ENCODE data around the gene RPL13. TPM values are rescaled to one million over a fixed set of nuclear protein-coding genes. Genes with fewer than 3 reads are reported as not detected.

Gene RPL13
- total RNA-seq, 4 donors from 2014 or later: 3,190 to 3,814 (median 3,321) TPM

- WGBS, 2 donors (ENCODE audit: low coverage in 1 of 2): 96% methylated on average over 17 of the region's 17 CpGs; no CpG with 5 or more reads in 1 of the 2 donors
- Histone ChIP-seq H3K27me3 (no peaks in the 10 kb centered on the region), H3K36me3 (peaks cover 0 to 42% (median 11%) of the 10 kb centered on the region in 4 donors), H3K9me3 (no peaks in the 10 kb centered on the region), H3K27ac (no peak overlapping the region), H3K4me3 (no peak overlapping the region), H3K4me1 (peaks cover 0 to 20% (median 12%) of the 10 kb centered on the region in 4 donors)
- intact Hi-C loops (cut with DNase I; ENCODE audit: low total_unique reads) (no loop called here), in situ Hi-C loops (cut with MboI; ENCODE audit: low pct_ligation_motif_present in 1 of 4, low pct_unique_long_range_greater_than_20kb in 1 of 4, low sequenced_read_pairs in 3 of 4) (no loop called here)
- TF ChIP-seq POLR2A (IDR thresholded peaks at IDR 0.05) (no peak), CTCF (IDR thresholded peaks at IDR 0.05) (no peak), EP300 (IDR thresholded peaks at IDR 0.05; ENCODE audit: low read depth) (no peak), POLR2AphosphoS5 (IDR thresholded peaks at IDR 0.05) (no peak)
- no peak for DNase-seq
These were observed 13.2 kb upstream of the RPL13 start for GRCh38 chr16:89547291-89547690.

GRCh38 chr16:89547860-89548259 lies 12.6 kb upstream of the RPL13 start:
- H3K9me3 ChIP-seq: no peaks in the 10 kb centered on the region
- WGBS, 2 donors (ENCODE audit: low coverage in 1 of 2): 94 to 97% methylated on average over 3 to 20 of the region's 20 CpGs
- peaks cover 0 to 43% (median 13%) of the 10 kb centered on the region in 4 donors for H3K36me3 ChIP-seq
- no peak overlapping the region for H3K4me3 ChIP-seq
- no peaks in the 10 kb centered on the region for H3K27me3 ChIP-seq
- TF ChIP-seq POLR2A (IDR thresholded peaks at IDR 0.05): no peak
- TF ChIP-seq POLR2AphosphoS5 (IDR thresholded peaks at IDR 0.05): no peak
- TF ChIP-seq CTCF (IDR thresholded peaks at IDR 0.05): no peak
- no peak for TF ChIP-seq EP300 (IDR thresholded peaks at IDR 0.05; ENCODE audit: low read depth)
- DNase-seq: no peak
- in situ Hi-C loops (cut with MboI; ENCODE audit: low pct_ligation_motif_present in 1 of 4, low pct_unique_long_range_greater_than_20kb in 1 of 4, low sequenced_read_pairs in 3 of 4) (no loop called here), intact Hi-C loops (cut with DNase I; ENCODE audit: low total_unique reads) (no loop called here)
- peaks cover 0 to 20% (median 12%) of the 10 kb centered on the region in 4 donors for H3K4me1 ChIP-seq
- H3K27ac ChIP-seq: no peak overlapping the region

GRCh38 chr16:89548344-89549006 lies 12.0 kb upstream of the RPL13 start:
- H3K9me3 ChIP-seq: no peaks in the 10 kb centered on the region
- intact Hi-C loops (cut with DNase I; ENCODE audit: low total_unique reads): no loop called here
- no peak overlapping the region for H3K27ac ChIP-seq
- TF ChIP-seq POLR2AphosphoS5 (IDR thresholded peaks at IDR 0.05) (no peak), CTCF (IDR thresholded peaks at IDR 0.05) (no peak), EP300 (IDR thresholded peaks at IDR 0.05; ENCODE audit: low read depth) (no peak), POLR2A (IDR thresholded peaks at IDR 0.05) (no peak)
- peaks cover 0 to 20% (median 12%) of the 10 kb centered on the region in 4 donors for H3K4me1 ChIP-seq
- H3K4me3 ChIP-seq: no peak overlapping the region
- H3K27me3 ChIP-seq: no peaks in the 10 kb centered on the region
- no peak for DNase-seq
- peaks cover 0 to 43% (median 15%) of the 10 kb centered on the region in 4 donors for H3K36me3 ChIP-seq
- in situ Hi-C loops (cut with MboI; ENCODE audit: low pct_ligation_motif_present in 1 of 4, low pct_unique_long_range_greater_than_20kb in 1 of 4, low sequenced_read_pairs in 3 of 4): no loop called here
- WGBS, 2 donors (ENCODE audit: low coverage in 1 of 2): 90 to 93% methylated on average over 3 to 28 of the region's 28 CpGs

- Histone ChIP-seq H3K27ac (no peak overlapping the region), H3K27me3 (no peaks in the 10 kb centered on the region), H3K9me3 (no peaks in the 10 kb centered on the region), H3K4me3 (no peak overlapping the region), H3K36me3 (peaks cover 0 to 43% (median 18%) of the 10 kb centered on the region in 4 donors), H3K4me1 (peaks cover 0 to 20% (median 12%) of the 10 kb centered on the region in 4 donors)
- in situ Hi-C loops (cut with MboI; ENCODE audit: low pct_ligation_motif_present in 1 of 4, low pct_unique_long_range_greater_than_20kb in 1 of 4, low sequenced_read_pairs in 3 of 4) (no loop called here), intact Hi-C loops (cut with DNase I; ENCODE audit: low total_unique reads) (no loop called here)
- no peak for DNase-seq
- 85 to 89% methylated on average over 8 to 10 of the region's 10 CpGs for WGBS, 2 donors (ENCODE audit: low coverage in 1 of 2)
- TF ChIP-seq EP300 (IDR thresholded peaks at IDR 0.05; ENCODE audit: low read depth) (no peak), POLR2AphosphoS5 (IDR thresholded peaks at IDR 0.05) (no peak), POLR2A (IDR thresholded peaks at IDR 0.05) (no peak), CTCF (IDR thresholded peaks at IDR 0.05) (no peak)
These were observed 11.3 kb upstream of the RPL13 start for GRCh38 chr16:89549007-89549700.
